HEK293 (cell line): ENCODE results near the gene FGFR3.

Experiments used
- CTCF ChIA-PET: fragments of 350-600 bp; formaldehyde crosslinking; extraction: SDS; loops from one replicate; lab custom pipeline; 2021; ENCODE audit warnings: antibody characterized with exemption; lab: Yijun Ruan, JAX
- POLR2A ChIA-PET: fragments of 300-600 bp; formaldehyde crosslinking; extraction: SDS; loops from one replicate; lab custom pipeline; 2020; ENCODE audit warnings: antibody characterized with exemption, inconsistent platforms; lab: Yijun Ruan, JAX
- H3K27ac ChIP-seq: fragments of 200-500 bp; sonication (Bioruptor generic); 2 replicates; pipeline ENCODE4 v1.5.1; 2014; ENCODE audit warnings: low read depth, low read length, control low read depth, inconsistent platforms; ENCODE audit errors: extremely low read depth
- H3K36me3 ChIP-seq, 2 experiments: fragments of 200-500 bp in 1 of 2; sonication (Bioruptor generic) in 1 of 2; 1 replicate in 1 of 2; 2 replicates in 1 of 2; pipeline ENCODE4 v1.5.1; 2014 to 2017; ENCODE audit warnings: inconsistent platforms in 2 of 2, low read length in 2 of 2; ENCODE audit not compliant: control insufficient read depth in 2 of 2, insufficient read depth in 1 of 2
- H3K4me1 ChIP-seq: fragments of 200-500 bp; sonication (Bioruptor generic); 2 replicates; pipeline ENCODE4 v1.5.1; 2014; ENCODE audit warnings: mild to moderate bottlenecking, low read length, inconsistent platforms; ENCODE audit not compliant: control insufficient read depth, insufficient read depth
- H3K4me3 ChIP-seq: 2 replicates; pipeline ENCODE4 v1.5.1; 2011; ENCODE audit warnings: low read depth, mild to moderate bottlenecking, control low read depth, low read length, moderate library complexity
- H3K9me3 ChIP-seq: fragments of 200-500 bp; sonication (Bioruptor generic); 2 replicates; pipeline ENCODE4 v1.5.1; 2014; ENCODE audit warnings: low read depth, low read length, inconsistent platforms; ENCODE audit not compliant: control insufficient read depth, insufficient read depth
- GLIS1 ChIP-seq: fragments of 450-650 bp; formaldehyde crosslinking; IDR thresholded peaks from 2 replicates; pipeline ENCODE4 v1.5.1; 2016; ENCODE audit warnings: missing biosample characterization, missing genetic modification characterization
- GLIS2 ChIP-seq: fragments of 450-650 bp; formaldehyde crosslinking; IDR thresholded peaks from 2 replicates; pipeline ENCODE4 v1.5.1; 2016; ENCODE audit warnings: missing biosample characterization, missing genetic modification characterization
- HIC1 ChIP-seq: fragments of 450-650 bp; formaldehyde crosslinking; IDR thresholded peaks from 2 replicates; pipeline ENCODE4 v1.5.1; 2016; ENCODE audit warnings: missing biosample characterization, missing genetic modification characterization
- HOXA7 ChIP-seq: sonication (generic); formaldehyde crosslinking; IDR thresholded peaks from 2 replicates; pipeline ENCODE4 v1.8.1; 2022; ENCODE audit warnings: missing genetic modification reagents, borderline replicate concordance
- IKZF3 ChIP-seq: fragments of 450-650 bp; IDR thresholded peaks from 2 replicates; pipeline ENCODE4 v1.5.0; 2018; ENCODE audit warnings: missing biosample characterization, mild to moderate bottlenecking, missing genetic modification characterization, moderate library complexity
- KLF1 ChIP-seq: fragments of 450-650 bp; formaldehyde crosslinking; IDR thresholded peaks from 2 replicates; pipeline ENCODE4 v1.5.1; 2016; ENCODE audit warnings: missing biosample characterization, missing genetic modification characterization
- KLF10 ChIP-seq: fragments of 450-650 bp; IDR thresholded peaks from 2 replicates; pipeline ENCODE4 v1.5.1; 2018; ENCODE audit warnings: missing biosample characterization, mild to moderate bottlenecking, missing genetic modification characterization
- KLF8 ChIP-seq: fragments of 450-650 bp; formaldehyde crosslinking; IDR thresholded peaks from 2 replicates; pipeline ENCODE4 v1.5.1; 2016; ENCODE audit warnings: missing biosample characterization, missing genetic modification characterization
- KLF9 ChIP-seq: fragments of 450-650 bp; formaldehyde crosslinking; IDR thresholded peaks from 2 replicates; pipeline ENCODE4 v1.5.1; 2016; ENCODE audit warnings: missing biosample characterization, missing genetic modification characterization, low read depth
- OSR2 ChIP-seq: fragments of 450-650 bp; formaldehyde crosslinking; IDR thresholded peaks from 2 replicates; pipeline ENCODE4 v1.5.1; 2016; ENCODE audit warnings: missing biosample characterization, missing genetic modification characterization
- REST ChIP-seq: fragments of 450-650 bp; formaldehyde crosslinking; IDR thresholded peaks from 2 replicates; pipeline ENCODE4 v1.5.1; 2016; ENCODE audit warnings: missing biosample characterization, missing genetic modification characterization
- SP7 ChIP-seq: fragments of 450-650 bp; formaldehyde crosslinking; IDR thresholded peaks from 2 replicates; pipeline ENCODE4 v1.5.1; 2016; ENCODE audit warnings: missing biosample characterization, missing genetic modification characterization
- ZBTB17 ChIP-seq: fragments of 450-650 bp; formaldehyde crosslinking; IDR thresholded peaks from 2 replicates; pipeline ENCODE4 v1.5.1; 2016; ENCODE audit warnings: missing biosample characterization, missing genetic modification characterization
- ZBTB6 ChIP-seq: fragments of 450-650 bp; formaldehyde crosslinking; IDR thresholded peaks from 2 replicates; pipeline ENCODE4 v1.5.1; 2017; ENCODE audit warnings: missing biosample characterization, missing genetic modification characterization
- ZFHX2 ChIP-seq: fragments of 450-650 bp; formaldehyde crosslinking; conservative IDR thresholded peaks from 2 replicates; pipeline ENCODE4 v1.5.1; 2016; ENCODE audit warnings: missing biosample characterization, missing genetic modification characterization
- ZFP69B ChIP-seq: fragments of 450-650 bp; formaldehyde crosslinking; IDR thresholded peaks from 2 replicates; pipeline ENCODE4 v1.5.1; 2016; ENCODE audit warnings: missing biosample characterization, missing genetic modification characterization
- ZNF239 ChIP-seq: fragments of 450-650 bp; formaldehyde crosslinking; IDR thresholded peaks from 2 replicates; pipeline ENCODE4 v1.5.1; 2016; ENCODE audit warnings: missing biosample characterization, missing genetic modification characterization
- ZNF362 ChIP-seq: fragments of 450-650 bp; formaldehyde crosslinking; IDR thresholded peaks from 2 replicates; pipeline ENCODE4 v1.5.1; 2016; ENCODE audit warnings: missing biosample characterization, missing genetic modification characterization
- ZNF501 ChIP-seq: fragments of 450-650 bp; formaldehyde crosslinking; IDR thresholded peaks from 2 replicates; pipeline ENCODE4 v1.5.1; 2016; ENCODE audit warnings: missing biosample characterization, missing genetic modification characterization

The FGFR3 gene

GRCh38 chr4:1796486-1797204 lies 3.6 kb downstream of the FGFR3 start:
- ChIA-PET CTCF (interaction anchor here (1.7 to 1.8 kb wide), 2 partner anchors 13 to 48 kb away, joined by 5 to 7 read pairs; no protein-coding TSS in a partner anchor), POLR2A (interaction anchor here (1.1 kb wide), 1 partner anchor 13 kb away, joined by 4 read pairs; no protein-coding TSS in a partner anchor)
- no peak overlapping the region for H3K27ac ChIP-seq

GRCh38 chr4:1797298-1797860 lies 4.3 kb downstream of the FGFR3 start:
- Histone ChIP-seq H3K9me3 (no peaks in the 10 kb centered on the region), H3K27ac (no peak overlapping the region), H3K36me3 (peaks cover 0 to 52% of the 10 kb centered on the region in 2 experiments; a peak in 1 of 3 replicates), H3K4me3 (no peak overlapping the region), H3K4me1 (no peaks in the 10 kb centered on the region)
- ChIA-PET POLR2A (no interaction called here), CTCF (interaction anchor here (1.1 to 1.8 kb wide), 4 partner anchors 13 to 101 kb away, joined by 3 to 7 read pairs (median 4); no protein-coding TSS in a partner anchor)
- TF ChIP-seq HIC1 (peak; percentile 15; the same call in 1 of the 2 replicates), ZBTB17 (tag by site-specific recombination) (no peak), ZNF501 (tag by site-specific recombination) (no peak), KLF10 (tag by site-specific recombination) (no peak)

More at GRCh38 chr4:1796486-1797204, 3.6 kb downstream of the FGFR3 start:
- TF ChIP-seq IKZF3 (tag by site-specific recombination), result no peak
- TF ChIP-seq ZFHX2 (tag by site-specific recombination), result no peak
- no peak for TF ChIP-seq ZNF239 (tag by site-specific recombination)
- no peak for TF ChIP-seq ZBTB6 (tag by site-specific recombination)
- no peak for TF ChIP-seq HOXA7 (CRISPR knock-in tag)
- TF ChIP-seq ZFP69B (tag by site-specific recombination), result no peak
- TF ChIP-seq KLF1 (tag by site-specific recombination), result no peak
- H3K4me1 ChIP-seq, result no peaks in the 10 kb centered on the region
- H3K9me3 ChIP-seq, result no peaks in the 10 kb centered on the region
- H3K36me3 ChIP-seq, result peaks cover 0 to 46% of the 10 kb centered on the region in 2 experiments; a peak in 1 of 3 replicates
- H3K4me3 ChIP-seq, result no peak overlapping the region

- Histone ChIP-seq H3K27ac (no peak overlapping the region), H3K36me3 (peaks cover 0 to 58% of the 10 kb centered on the region in 2 experiments; a peak in 1 of 3 replicates), H3K4me3 (no peak overlapping the region), H3K9me3 (no peaks in the 10 kb centered on the region), H3K4me1 (no peaks in the 10 kb centered on the region)
- TF ChIP-seq GLIS2 (tag by site-specific recombination) (peak; percentile 29; the same call in 1 of the 2 replicates), REST (no peak), GLIS1 (tag by site-specific recombination) (peak; percentile 61), ZNF362 (tag by site-specific recombination) (no peak), OSR2 (tag by site-specific recombination) (no peak), SP7 (tag by site-specific recombination) (no peak), KLF8 (tag by site-specific recombination) (no peak), KLF9 (tag by site-specific recombination) (no peak)
- CTCF ChIA-PET, result interaction anchor here (0.6 to 1.8 kb wide), 4 partner anchors 13 to 117 kb away, joined by 3 to 5 read pairs (median 3); no protein-coding TSS in a partner anchor
- POLR2A ChIA-PET, result no interaction called here
These were observed 4.9 kb downstream of the FGFR3 start for GRCh38 chr4:1797861-1798579.
